NB4 (cell line): ENCODE results near the gene PLAAT5.
A peak's percentile ranks its signal among the peaks of the same experiment; 100 is the strongest.

Experiments used
- DNase-seq: peaks from one replicate; pipeline ENCODE4 v3.0.0; 2010; ENCODE audit warnings: low read depth
- H3K4me3 ChIP-seq: one replicate; pipeline ENCODE4 v1.5.1; 2011; ENCODE audit warnings: mild to moderate bottlenecking, low read depth, low read length, moderate library complexity
- MAX ChIP-seq: IDR thresholded peaks from 2 replicates; pipeline ENCODE4 v1.6.1; 2011; ENCODE audit warnings: low read depth, low read length
- MYC ChIP-seq: IDR thresholded peaks from 2 replicates; pipeline ENCODE4 v1.6.1; 2011; ENCODE audit warnings: low read depth, low read length
- POLR2A ChIP-seq: IDR thresholded peaks from 2 replicates; pipeline ENCODE4 v1.6.1; 2011; ENCODE audit warnings: mild to moderate bottlenecking; ENCODE audit not compliant: insufficient read length; ENCODE audit errors: extremely low read depth
- TF ChIP-seq, protein P1 (sequence below): IDR thresholded peaks from one replicate; pipeline ENCODE4 v1.5.1; 2012; ENCODE audit warnings: low read depth, low read length

Gene PLAAT5

DNA sequence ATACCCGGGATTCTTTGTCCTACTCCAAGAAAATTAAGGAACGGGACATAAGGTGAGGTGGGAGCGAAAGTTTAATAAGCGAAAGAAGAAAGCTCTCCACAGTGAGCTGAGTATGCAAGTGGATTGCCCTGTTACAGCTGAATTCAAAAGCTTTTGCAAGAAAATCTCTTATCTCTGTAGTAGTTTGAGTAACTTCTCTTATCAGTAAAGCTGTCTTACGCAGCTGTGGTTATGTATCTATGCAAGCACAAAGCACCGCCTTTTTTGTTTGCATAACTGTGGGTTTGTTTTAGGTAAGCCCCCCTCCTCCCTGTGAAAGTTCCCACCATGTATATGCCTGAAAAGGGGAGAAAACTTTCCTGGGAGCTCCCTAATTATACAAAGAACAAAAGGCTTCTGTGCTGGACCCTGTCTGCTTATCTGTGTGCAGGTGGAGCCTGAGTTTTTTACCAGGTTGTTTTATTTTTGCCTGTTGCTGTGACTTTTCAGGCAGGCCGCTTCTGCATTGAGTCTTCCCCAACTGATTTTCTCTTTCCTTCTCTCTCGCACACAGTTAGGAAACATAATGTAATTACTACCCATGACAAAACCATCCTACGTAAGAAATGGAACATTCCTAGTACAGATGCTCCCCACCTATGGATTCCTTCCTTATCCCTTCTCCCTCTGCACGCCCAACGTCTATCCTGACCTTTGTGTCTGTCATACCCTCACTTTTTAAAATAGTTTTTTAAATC, 837 bp upstream of the PLAAT5 start:
- peak overlapping the region; percentile 59 for H3K4me3 ChIP-seq
- TF ChIP-seq, protein P1, sequence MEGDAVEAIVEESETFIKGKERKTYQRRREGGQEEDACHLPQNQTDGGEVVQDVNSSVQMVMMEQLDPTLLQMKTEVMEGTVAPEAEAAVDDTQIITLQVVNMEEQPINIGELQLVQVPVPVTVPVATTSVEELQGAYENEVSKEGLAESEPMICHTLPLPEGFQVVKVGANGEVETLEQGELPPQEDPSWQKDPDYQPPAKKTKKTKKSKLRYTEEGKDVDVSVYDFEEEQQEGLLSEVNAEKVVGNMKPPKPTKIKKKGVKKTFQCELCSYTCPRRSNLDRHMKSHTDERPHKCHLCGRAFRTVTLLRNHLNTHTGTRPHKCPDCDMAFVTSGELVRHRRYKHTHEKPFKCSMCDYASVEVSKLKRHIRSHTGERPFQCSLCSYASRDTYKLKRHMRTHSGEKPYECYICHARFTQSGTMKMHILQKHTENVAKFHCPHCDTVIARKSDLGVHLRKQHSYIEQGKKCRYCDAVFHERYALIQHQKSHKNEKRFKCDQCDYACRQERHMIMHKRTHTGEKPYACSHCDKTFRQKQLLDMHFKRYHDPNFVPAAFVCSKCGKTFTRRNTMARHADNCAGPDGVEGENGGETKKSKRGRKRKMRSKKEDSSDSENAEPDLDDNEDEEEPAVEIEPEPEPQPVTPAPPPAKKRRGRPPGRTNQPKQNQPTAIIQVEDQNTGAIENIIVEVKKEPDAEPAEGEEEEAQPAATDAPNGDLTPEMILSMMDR: no peak
- TF ChIP-seq POLR2A (no peak), MAX (no peak), MYC (no peak; the same call in 1 of the 2 replicates)
- peak; percentile 90 for DNase-seq

- TF ChIP-seq POLR2A (no peak), MYC (no peak), MAX (no peak)
- TF ChIP-seq, protein P1: no peak
- no peak for DNase-seq
Measured at GRCh38 chr11:63491240-63491587, 247 bp upstream of the PLAAT5 start.

DNA sequence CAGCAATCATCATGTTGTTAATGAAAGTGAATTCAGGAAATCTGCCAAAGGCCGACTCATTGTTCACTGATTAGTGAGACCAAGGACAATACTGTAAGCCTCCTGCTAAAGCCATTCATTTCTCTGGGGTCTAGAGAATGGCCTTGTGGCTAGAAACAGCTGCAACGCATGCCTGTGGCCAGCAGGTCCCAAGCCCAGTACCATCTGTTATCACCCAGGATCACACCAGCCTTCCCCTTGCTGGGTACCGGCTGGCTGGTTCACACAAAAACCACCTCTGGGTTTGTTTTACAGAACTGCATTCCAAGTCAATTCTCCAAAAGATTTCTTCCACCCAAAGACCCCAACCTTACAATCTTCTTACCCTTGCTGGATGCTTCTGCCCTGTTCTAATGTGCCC, 1.1 kb downstream of the PLAAT5 start:
- H3K4me3 ChIP-seq: no peak overlapping the region
- DNase-seq: peak; percentile 79
- TF ChIP-seq MAX: peak; percentile 75
- TF ChIP-seq MYC: peak; percentile 66
- TF ChIP-seq POLR2A: no peak
- TF ChIP-seq, protein P1: no peak

More at GRCh38 chr11:63491240-63491587, 247 bp upstream of the PLAAT5 start:
- peak overlapping the region; percentile 59 for H3K4me3 ChIP-seq

- H3K4me3 ChIP-seq: no peak overlapping the region
- TF ChIP-seq, protein P1: no peak
- no peak for TF ChIP-seq POLR2A
- no peak for TF ChIP-seq MYC
- no peak for TF ChIP-seq MAX
- DNase-seq: peak; percentile 16
Measured at GRCh38 chr11:63488789-63489188, 2.2 kb downstream of the PLAAT5 start.

DNA sequence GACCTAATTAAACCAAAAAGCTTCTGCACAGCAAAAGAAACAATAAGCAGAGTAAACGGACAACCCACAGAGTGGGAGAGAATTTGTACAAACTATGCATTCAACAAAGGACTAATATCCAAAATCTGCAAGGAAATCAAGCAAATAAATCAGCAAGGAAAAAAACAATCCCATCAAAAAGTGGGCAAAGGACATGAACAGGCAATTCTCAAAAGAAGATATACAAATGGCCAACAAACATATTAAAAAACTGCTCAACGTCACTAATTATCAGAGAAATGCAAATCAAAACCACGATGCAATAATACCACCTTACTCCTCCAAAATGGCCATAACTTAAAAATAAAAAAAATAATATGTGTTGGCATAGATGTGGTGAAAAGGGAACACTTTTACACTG, 5.2 kb downstream of the PLAAT5 start:
- DNase-seq: no peak
- no peak overlapping the region for H3K4me3 ChIP-seq
- TF ChIP-seq, protein P1: no peak
- no peak for TF ChIP-seq POLR2A
- no peak for TF ChIP-seq MAX
- TF ChIP-seq MYC: no peak

- TF ChIP-seq MAX (no peak), POLR2A (no peak), MYC (no peak)
- TF ChIP-seq, protein P1: no peak
- DNase-seq: no peak
- H3K4me3 ChIP-seq: no peak overlapping the region
Measured at GRCh38 chr11:63480039-63480438, 10.9 kb downstream of the PLAAT5 start.
